ENCODE results near the gene BCKDHA.

Gene BCKDHA

DNA sequence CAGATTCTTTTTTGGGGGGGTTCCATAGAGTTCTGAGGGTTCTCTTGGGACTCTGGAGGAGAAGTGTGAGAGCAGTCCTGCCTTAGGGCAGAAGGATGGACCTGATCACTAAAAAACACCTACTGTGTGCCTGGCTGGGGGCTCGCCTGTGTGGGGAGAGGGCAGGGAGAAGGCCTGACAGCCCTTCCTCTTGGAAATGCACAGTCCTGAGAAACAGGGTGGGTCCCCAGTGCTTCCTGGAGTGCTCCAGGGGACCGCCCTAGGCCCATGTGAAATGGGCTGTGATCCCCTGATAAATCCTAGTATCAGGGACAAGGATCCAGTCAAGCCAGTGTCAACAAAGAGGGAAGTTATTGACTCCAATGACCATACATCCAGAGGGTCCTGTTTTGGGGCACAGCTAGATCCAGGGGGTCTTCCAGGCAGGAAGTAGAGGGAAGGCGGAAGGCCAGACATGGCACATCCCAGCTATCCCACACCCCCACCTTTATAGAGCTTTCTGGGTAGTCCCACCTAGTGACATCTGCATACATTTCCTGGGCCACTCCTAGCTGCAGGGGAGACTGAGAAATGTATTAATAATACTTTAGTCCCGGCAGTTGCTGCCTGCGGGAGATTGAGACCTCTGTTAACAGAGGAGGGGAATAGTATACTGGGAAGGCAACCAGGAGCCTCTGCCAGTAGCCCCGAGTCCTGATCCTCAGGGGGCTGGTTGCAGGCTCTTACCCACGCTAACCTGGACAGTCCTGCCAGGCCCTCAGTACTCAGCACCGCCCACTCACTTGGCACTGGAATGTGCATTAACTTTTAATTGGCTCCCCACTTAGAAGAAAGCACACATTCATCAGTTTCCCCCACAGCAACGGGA is 13.7 kb downstream of the BCKDHA start:
- H3K4me3 ChIP-seq (ENCODE audit: low read depth, low read length), result no peak overlapping the region
- TF ChIP-seq, protein P1, sequence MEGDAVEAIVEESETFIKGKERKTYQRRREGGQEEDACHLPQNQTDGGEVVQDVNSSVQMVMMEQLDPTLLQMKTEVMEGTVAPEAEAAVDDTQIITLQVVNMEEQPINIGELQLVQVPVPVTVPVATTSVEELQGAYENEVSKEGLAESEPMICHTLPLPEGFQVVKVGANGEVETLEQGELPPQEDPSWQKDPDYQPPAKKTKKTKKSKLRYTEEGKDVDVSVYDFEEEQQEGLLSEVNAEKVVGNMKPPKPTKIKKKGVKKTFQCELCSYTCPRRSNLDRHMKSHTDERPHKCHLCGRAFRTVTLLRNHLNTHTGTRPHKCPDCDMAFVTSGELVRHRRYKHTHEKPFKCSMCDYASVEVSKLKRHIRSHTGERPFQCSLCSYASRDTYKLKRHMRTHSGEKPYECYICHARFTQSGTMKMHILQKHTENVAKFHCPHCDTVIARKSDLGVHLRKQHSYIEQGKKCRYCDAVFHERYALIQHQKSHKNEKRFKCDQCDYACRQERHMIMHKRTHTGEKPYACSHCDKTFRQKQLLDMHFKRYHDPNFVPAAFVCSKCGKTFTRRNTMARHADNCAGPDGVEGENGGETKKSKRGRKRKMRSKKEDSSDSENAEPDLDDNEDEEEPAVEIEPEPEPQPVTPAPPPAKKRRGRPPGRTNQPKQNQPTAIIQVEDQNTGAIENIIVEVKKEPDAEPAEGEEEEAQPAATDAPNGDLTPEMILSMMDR (IDR thresholded peaks at IDR 0.05; ENCODE audit: borderline replicate concordance, insufficient read depth, low read depth, low read length), result no peak

DNA sequence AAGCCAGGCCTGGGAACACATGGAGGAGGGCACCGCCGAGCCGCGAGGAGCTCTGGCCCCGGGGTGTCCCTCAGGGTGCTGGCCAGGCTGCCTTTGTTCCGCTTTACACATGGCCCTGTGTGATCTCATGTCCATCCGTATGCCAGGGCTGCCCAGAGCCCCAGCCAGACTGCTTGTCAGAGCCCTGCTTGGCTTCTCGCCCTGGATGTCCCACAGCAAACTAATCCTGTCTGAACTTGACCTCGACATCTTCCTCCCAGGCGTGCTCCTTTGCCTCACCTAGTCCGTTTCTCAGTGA is 14.3 kb downstream of the BCKDHA start:
- H3K4me3 ChIP-seq (ENCODE audit: low read depth, low read length), result no peak overlapping the region
- TF ChIP-seq, protein P1 (IDR thresholded peaks at IDR 0.05; ENCODE audit: borderline replicate concordance, insufficient read depth, low read depth, low read length), result no peak

DNA sequence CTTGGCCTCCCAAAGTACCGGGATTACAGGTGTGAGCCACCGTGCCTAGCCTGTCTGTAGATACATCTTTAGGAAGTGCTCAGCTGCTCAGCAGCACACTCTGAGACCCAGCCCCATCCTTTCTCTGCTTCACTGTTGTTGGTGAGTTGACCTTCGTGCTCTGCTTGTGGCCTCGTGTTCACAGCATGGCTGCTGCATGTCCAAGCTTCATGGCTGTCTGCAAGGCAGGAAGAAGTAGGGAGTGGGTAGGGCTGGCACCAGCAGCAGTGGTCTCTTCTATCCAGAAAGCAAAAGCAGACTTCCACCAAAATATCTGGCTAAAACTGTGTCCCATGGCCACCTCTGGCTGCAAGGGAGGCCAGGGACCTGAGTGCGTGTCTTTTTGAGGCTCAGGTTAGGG is 15.3 kb downstream of the BCKDHA start:
- TF ChIP-seq, protein P1 (IDR thresholded peaks at IDR 0.05; ENCODE audit: borderline replicate concordance, insufficient read depth, low read depth, low read length), result no peak
- H3K4me3 ChIP-seq (ENCODE audit: low read depth, low read length), result no peak overlapping the region

DNA sequence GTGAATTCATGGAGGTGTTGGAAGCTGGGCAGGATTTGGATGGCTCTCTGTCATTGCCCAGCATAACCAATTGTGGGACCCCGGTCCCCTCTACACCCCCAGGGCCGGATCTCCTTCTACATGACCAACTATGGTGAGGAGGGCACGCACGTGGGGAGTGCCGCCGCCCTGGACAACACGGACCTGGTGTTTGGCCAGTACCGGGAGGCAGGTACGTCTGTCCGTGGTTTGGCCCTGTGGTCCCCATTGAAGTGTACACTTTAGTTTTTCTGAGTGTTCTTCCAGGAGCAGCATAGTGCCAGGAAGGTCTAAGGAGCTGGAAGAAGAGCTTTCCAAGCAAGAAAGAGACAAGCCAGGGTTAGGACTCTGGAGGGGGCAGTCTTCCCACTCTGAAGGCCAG is 16.3 kb downstream of the BCKDHA start:
- H3K4me3 ChIP-seq (ENCODE audit: low read depth, low read length), result no peak overlapping the region
- TF ChIP-seq, protein P1 (IDR thresholded peaks at IDR 0.05; ENCODE audit: borderline replicate concordance, insufficient read depth, low read depth, low read length), result no peak

DNA sequence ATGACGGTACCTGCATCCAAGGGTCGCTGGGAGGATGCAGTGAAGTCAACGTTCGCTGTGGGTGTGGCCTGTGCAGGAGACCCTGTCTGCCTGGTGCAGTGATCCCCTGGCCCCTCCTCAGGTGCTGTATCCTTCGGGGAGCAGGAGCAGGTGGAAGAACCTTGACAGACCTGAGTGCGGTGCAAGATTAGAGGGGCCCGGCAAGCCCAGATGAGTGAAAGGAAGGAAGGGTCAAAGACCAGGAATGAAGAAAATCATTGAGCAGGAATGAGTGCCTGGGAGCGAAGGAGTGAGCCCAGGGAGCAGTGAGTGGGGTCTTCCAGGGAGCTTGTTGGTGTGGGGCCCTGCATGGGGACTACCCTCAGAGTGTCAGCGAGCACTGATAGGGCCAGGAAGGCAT is 16.8 kb downstream of the BCKDHA start:
- no peak overlapping the region for H3K4me3 ChIP-seq (ENCODE audit: low read depth, low read length)
- TF ChIP-seq, protein P1 (IDR thresholded peaks at IDR 0.05; ENCODE audit: borderline replicate concordance, insufficient read depth, low read depth, low read length), result no peak

DNA sequence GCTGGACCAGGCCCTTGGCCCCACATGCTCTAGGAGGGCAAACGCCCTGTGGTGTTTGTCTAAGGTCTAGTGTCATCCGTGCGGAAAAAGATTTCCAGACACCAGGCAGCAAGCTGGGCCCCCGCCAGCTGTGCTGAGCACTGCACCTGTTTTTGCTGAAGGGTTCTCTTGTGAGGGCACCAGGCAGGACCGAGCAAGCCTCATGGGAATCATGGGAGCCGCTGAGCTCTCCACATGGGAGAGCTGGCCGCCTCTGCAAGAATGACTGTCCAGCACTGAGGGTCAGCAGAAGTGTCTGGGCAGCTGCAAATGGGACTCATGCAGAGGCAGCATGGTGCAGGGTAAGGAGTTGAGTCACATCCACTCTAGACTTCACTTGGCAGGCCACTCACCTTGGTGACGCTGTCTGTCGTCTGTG is 17.5 kb downstream of the BCKDHA start:
- no peak overlapping the region for H3K4me3 ChIP-seq (ENCODE audit: low read depth, low read length)
- TF ChIP-seq, protein P1 (IDR thresholded peaks at IDR 0.05; ENCODE audit: borderline replicate concordance, insufficient read depth, low read depth, low read length), result no peak

DNA sequence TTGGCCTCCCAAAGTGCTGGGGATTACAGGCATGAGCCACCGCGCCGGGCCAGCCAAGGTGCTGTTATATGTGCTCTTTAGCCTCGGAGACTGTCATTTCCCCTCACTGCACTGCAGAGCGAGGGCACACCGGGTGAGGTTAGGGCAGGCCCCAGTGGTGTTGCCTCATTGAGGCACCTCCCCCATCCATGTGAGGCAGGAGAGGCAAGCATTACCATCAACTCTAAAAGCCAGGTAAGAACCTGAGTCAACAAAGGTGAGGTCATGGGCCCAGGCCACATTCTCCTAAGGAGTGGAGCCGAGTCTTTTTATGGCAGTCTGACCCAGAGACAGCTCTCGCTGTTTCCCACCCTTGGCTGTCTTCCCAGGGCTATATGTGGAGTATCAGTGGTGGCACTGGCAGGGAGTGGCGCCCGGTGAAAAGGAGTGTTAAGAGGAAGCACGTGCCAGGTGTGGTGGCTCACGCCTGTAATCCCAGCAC is 18.6 kb downstream of the BCKDHA start:
- H3K4me3 ChIP-seq (ENCODE audit: low read depth, low read length), result no peak overlapping the region
- TF ChIP-seq, protein P1 (IDR thresholded peaks at IDR 0.05; ENCODE audit: borderline replicate concordance, insufficient read depth, low read depth, low read length), result no peak

Data from GM12875 (cell line).